Activated CD4-positive, alpha-beta T cell treated with anti-CD3 and anti-CD28 coated beads, Interleukin-2, amount 50 U/mL, for 1 hour (primary cell): Measurements from ENCODE around the gene TOPAZ1.
"Not testable (repeated sequence)": the region's sequence is repeated elsewhere in the genome, so short reads cannot be mapped to it uniquely, and the experiment has no call there.

Source experiments
- DNase-seq: peaks from one replicate; pipeline ENCODE4 v3.0.0-alpha.2; 2020

Gene TOPAZ1

DNA sequence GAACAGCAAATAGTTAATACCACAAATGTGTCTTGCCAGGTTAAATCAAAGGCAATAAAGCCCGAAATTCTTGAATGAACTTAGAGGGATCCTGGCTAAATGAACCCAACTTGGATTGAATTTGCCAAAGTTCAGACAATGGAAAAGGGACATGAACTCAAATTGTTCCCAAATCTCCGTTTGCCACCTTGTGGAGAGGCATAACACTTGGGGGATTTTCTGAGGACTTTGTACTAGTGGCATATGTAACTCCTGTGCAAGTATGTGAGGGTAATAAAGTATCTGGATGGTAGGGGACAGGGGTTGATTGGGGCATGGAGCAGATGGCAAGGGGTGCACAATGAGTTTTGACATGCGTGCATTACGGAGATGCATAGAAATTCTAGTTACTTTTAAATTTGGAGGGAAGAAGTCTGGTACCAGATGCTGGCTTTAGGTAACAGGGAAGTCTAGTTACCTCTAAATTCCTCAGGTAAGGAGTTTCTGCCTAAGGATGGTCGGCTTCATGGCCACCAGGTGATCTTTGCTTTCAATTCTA, 95.6 kb downstream of the TOPAZ1 start:
- DNase-seq, result no peak

DNA sequence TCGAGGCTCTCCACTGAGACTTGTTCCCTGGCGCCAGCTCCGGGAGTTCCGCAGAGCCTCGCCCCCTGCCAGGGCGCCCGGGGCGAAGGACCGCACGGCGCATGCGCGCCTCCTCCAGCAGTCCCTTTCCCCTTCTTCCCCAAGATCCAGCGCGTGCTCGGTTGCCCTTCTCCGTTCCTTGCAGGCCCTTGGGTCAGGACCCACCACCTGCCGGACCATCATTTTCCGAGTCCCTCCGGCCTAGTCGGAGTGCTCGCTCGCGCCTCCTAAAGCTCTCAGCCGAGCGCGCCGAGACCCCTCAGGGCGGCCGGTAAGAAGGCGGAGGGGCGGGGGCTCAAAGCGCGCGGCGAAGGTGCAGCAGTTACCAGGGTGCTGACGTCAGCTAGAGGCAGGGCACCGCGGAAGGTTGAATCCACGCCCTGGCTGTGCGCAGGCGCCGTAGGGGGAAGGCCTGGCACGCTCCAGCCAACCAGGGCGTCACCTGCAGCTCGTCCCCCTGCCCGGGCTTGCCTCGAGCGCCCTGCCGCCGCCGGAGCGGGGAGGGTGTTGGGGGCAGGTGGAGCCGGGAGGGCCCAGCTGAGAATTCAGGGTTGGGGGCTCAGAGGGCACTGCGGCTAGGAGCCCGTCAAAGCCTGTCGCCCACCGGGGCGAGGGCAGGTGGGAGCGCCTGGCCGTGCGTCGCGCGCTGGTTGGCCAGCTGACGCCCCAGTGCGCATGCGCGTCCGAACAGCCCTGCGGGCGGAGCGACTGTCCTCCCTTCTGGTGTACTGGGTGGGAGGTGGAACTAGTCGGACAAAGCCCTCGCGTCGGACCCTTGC, 96.5 kb downstream of the TOPAZ1 start, which contains the start of gene TCAIM:
Gene TCAIM, plus strand, starts transcription at position 757 of the 818 bp plus-strand sequence. CDS start 16,017 bp downstream, outside the sequence.
- DNase-seq, result peak; percentile 99

DNA sequence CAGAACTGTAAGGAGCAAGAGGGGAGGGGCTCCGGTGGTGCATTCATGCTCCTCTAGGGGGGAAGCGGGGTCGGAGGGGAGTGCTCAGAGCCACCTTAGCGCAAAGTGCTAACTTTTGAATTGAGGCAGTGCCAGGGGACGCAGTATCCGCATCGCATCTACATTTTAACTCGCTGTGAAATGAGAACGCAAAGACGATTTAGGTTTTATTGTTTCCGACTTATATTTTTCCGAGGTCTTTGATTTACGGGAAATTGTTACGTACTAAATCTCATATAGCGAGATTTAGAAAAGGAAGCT, 97.1 kb downstream of the TOPAZ1 start:
- DNase-seq, result no peak

DNA sequence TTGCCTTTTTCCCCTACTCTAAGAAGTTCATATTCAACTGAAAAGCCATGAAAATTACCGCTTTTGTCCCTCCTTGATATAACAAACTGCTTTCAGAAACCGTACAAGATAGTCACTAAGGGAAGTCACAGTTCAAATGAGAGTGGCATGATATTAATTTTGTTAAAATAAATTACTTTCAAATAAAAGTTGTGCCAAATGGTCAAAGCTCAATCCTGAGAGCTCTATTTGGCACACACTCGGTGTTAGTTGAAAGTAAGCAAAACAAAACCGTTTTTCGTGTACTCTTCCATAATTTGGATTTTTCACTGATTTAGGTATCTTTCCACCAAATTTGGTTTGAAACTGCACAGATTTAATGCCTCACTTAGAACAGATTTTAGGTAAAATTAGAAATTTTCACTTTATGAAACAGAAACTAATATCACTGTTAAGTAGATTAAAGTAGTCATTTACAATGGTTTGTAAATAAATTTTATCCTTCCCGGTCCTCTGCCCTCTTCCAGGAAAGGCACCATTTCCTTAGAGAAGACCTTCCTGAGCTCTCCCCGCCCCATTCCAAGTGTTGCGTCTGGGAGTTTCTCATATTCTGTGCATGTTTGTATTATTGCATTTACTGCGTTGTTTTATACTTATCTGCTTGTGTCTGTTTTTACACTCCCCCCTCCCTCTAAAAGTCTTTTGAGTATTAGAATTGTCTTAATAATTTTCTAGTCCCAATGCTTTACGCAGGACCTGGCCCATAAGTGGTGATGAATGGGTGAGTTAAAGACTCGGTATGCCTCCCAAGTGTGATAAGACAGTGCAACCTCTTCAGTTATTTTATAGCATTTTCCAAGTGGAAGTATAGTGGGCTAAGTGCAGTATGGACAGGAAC, 97.7 kb downstream of the TOPAZ1 start:
- DNase-seq, result no peak

DNA sequence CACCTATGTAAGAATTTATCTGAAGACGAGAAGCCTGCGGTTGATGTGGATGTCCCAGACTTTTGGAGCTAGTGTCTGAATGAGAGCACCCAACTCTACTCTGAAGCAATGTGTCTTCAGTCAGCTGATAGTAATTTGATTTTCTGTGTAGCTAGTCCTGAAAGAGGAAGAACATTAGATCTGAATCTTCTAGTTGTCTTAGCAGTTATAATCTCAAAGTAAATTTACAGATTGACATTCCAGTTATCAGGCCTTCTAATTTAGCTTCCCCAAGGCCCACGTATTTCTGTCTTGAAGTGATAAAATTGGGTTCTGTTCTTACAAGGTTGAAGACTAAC, 98.3 kb downstream of the TOPAZ1 start:
- DNase-seq, result no peak

DNA sequence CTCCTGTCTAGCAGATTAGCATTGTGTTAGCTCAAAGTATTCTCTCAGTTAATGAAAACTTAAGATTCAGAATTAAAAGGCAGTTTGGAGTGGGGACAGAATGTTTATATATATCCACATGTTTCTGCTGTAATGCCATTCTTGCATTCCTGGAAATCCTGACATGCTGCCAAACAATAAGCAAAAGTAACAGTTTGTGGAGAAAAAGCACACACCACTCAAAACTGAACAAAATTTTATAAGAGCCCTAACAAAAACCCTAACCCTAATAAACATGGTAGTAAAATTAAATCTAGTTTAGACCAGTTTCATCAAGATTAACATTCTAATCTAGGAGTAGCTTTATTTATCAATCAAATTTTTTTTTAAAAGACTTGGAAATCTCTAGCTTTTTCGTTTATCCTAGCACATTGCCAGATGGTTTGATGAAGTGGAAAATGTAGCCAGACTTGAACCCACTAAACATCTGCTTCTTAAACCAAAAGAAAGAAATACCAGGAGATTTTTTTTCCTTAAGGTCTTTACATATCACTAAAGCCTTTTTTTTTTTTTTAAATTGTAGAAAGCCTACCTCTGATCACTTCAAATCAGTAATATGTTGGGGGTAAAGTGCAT, 100.6 kb downstream of the TOPAZ1 start:
- no peak for DNase-seq

DNA sequence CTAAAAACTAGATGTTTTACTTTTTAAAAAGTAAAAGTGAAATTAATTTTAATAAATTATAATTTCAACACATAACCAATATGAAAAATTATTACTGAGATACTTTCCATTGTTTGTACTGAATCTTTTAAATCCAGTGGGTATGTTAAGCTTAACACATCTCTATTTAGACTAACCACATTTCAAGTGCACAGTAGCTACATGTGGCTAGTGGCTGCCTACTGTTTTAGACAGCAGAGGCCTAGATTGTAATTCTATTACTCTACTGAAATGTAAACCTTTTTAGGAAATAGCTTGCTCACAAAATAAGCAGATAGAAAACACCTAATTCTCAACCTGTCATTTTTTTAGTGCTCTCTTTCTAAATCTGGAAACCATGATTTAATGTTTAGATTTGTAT, 101.7 kb downstream of the TOPAZ1 start:
- no peak for DNase-seq

DNA sequence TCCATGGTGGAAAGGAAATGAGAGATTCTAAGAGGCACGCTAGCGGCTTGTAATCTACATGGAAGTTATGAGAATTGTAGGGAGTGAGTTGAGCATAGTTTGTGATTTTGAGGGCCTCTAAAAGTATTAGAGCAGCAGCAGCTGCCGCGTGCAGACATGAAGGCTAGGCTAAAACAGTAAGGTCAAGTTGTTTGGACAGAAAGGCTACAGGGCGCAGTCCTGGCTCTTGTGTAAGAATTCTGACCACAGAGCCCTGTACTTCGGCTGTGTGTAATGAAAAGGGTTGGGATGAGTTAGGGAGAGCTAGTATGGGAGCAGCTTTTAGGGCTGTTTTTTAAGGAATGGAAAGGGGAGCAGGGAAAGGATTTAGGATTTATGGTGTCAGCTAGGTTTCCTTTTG, 104.9 kb downstream of the TOPAZ1 start:
- DNase-seq, result not testable (repeated sequence)

DNA sequence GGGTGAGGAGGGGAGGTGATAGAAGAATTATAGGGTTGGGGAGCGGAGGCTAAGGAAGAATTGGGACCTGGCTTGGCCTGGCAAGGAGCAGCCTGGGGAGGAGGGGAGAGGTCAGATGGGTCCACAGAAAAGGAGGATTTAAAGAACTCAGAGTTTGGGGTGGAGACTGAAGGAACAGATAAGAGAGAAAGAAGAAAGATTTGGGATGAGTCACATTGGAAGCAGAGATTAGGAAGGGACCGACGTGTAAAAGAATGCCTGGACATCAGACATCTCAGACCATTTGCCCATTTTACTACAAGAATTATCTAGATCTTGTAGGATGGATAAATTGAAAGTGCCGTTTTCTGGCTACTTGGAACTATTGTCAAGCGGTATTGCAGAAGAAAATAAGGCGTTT, 107.3 kb downstream of the TOPAZ1 start:
- no peak for DNase-seq

DNA sequence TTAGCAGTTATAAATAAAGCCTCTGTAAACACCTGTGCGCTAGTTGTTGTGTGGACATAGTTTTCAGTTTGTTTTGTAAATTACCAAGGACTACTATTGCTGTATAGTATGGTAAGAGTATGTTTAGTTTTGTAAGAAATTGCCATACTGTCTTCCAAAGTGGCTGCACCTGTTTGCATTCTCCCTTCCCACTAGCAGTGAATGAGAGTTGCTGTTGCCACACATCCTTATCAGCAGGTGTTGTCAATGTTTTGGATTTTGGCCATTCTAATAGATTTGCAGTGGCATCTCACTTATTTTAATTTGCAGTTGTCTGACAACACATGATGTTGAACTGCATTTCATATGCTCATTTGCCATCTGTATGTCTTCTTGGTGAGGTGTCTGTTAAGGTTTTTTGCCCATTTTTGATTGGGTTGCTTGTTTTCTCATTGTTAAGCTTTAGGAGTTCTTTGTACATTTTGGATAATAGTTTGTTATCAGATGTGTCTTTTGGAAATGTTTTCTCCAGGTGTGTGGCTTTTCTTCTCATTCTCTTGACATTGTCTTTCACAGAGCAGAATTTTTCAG, 111.8 kb downstream of the TOPAZ1 start:
- no peak for DNase-seq

DNA sequence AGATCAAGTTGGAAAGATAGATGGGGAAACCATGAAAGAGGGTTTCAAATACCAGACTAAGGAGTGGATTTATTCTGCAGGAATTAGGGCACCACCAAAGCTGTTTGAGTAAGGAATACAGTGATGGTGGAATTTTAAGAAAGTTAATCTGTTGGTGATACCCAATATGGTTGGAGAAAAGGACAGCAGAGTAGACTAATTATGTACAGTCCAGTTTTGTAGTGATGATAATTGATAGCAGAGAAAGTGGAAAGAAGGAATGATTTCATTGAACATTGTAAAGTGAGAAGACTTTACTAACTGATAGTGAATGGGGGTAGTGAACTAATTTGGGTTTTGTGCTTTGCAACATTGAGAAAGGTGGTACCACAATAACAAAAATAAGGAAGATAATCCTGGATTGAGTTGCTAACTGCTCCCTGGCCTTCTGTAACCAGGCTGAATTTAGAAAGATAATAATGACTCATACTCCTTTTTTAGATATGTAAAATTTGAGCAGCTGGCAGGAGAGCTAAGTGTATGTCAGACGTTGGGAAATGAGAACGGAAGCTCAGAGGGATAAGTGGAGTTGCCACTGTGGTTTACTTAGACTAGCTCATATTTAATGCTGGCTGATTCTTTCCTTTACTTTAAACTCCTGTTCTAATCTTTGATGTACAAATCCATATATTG, 113.8 kb downstream of the TOPAZ1 start:
- DNase-seq, result no peak

DNA sequence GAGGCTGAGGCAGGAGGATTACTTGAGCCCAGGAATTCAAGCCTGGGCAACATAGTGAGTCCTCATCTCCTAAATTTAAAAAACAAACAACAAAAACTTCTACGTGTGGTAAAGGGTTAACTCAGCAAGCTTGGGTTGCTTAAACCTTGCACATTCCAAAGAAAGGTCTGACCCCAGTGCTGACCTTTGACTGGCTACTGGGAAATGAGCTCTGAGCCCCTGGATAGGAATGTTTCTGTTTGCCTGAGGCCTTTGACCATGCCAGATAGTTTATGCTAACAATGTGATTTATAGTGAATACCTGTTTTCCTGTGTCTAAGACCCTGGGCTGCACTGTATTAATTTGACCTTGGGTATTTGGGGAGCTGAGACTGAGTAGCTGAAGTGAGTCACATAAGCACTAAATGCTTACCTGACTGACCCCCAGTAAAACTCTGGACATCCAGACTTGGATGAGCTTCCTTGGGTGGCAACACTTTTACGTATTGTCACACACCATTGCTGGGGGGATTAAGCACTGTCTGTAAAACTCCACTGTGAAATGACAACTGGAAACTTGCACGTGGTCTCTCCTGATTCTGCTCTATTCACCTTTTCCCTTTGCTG, 117.6 kb downstream of the TOPAZ1 start:
- DNase-seq, result no peak

DNA sequence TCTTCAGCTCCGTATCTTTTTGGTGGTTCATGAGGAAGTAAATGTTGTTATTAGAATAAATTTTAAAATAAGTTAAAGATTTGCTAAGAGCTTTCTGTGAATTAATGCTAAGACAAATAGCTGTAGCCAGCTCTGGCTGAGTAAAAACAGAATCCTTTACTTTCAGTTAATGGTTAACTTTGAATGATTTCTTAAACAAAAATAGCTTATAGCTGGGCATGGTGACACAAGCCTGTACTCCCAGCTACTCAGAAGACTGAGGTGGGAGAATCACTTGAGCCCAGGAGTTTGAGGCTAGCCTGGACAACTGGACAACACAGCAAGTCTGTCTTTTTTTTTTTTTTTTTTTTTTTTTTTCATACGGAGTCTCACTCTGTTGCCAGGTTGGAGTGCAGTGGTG, 121.9 kb downstream of the TOPAZ1 start:
- DNase-seq, result no peak

DNA sequence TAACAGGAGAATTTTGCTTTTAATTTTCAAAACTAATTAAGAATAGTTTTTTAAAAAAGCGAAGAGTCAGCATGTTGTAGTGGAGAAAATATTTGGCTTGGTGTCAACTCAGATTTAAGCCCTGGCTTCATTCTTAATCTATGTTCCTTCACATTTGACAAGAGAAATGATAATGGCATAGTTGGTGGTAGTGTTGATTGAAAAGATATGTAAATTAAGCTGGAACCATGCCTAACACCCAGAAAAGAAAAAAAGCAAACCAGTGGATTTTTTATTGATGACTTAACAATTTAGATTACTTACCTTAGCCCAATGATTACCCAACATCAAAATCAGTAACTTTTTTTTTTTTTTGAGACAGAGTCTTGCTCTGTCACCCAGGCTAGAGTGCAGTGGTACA, 124.3 kb downstream of the TOPAZ1 start:
- no peak for DNase-seq

DNA sequence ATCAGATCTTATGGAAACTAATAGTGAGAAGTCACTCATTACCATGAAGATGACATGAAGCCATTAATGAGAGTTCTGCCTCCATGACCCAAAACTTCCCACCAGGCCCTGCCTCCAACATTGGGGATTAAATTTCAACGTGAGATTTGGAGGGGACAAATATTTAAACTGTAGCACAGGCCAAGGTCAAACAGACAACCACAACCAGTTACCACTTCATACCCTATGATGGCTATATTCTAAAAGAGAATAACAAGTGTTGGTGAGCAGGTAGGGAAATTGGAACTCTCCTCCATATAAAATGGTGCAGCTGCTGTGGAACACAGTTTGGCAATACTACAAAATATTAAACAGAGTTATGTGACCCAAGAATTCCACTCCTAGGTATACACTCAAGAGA, 133.8 kb downstream of the TOPAZ1 start:
- DNase-seq, result no peak
